Lung (tissue), 12 donors: ENCODE data around the gene HOXD9. TPM values are rescaled to one million over a fixed set of nuclear protein-coding genes. Genes with fewer than 3 reads are reported as not detected.
A peak's percentile ranks its signal among the peaks of the same experiment; 100 is the strongest.

ENCODE experiments used
- ATAC-seq: fragments of 200-7000 bp; cut with Tn5 transposase; one replicate; pipeline ENCODE4 v1.9.1; 2020; ENCODE audit warnings: moderate number of reproducible peaks; ENCODE audit not compliant: insufficient read depth, low FRiP score
- DNase-seq, 3 donors: peaks; one replicate each; pipeline ENCODE4 v3.0.0-alpha.2; 2013 to 2017
- H3K27ac ChIP-seq, 2 donors: one replicate each; pipeline ENCODE4 v1.5.1; 2013; ENCODE audit warnings: mild to moderate bottlenecking in 2 of 2, moderate library complexity in 2 of 2, control low read depth in 1 of 2, inconsistent platforms in 1 of 2, low read depth in 1 of 2, low read length in 1 of 2
- H3K27me3 ChIP-seq, 3 donors: one replicate each; pipeline ENCODE4 v1.5.1; 2013; ENCODE audit warnings: low read length in 2 of 3; ENCODE audit not compliant: control insufficient read depth in 3 of 3, insufficient read depth in 3 of 3
- H3K36me3 ChIP-seq, 4 donors: one replicate each; pipeline ENCODE4 v1.5.1; 2013; ENCODE audit warnings: low read length in 4 of 4, mild to moderate bottlenecking in 1 of 4, moderate library complexity in 1 of 4; ENCODE audit not compliant: control insufficient read depth in 4 of 4, insufficient read depth in 4 of 4
- H3K4me1 ChIP-seq, 5 donors: one replicate each; pipeline ENCODE4 v1.5.1; 2013; ENCODE audit warnings: low read length in 5 of 5, mild to moderate bottlenecking in 2 of 5, moderate library complexity in 1 of 5; ENCODE audit not compliant: control insufficient read depth in 5 of 5, insufficient read depth in 5 of 5
- H3K4me3 ChIP-seq: one replicate; pipeline ENCODE4 v1.5.1; 2013; ENCODE audit warnings: mild to moderate bottlenecking, control low read depth, moderate library complexity
- H3K9ac ChIP-seq, 2 donors: one replicate each; pipeline ENCODE4 v1.5.1; 2013; ENCODE audit warnings: low read length in 2 of 2, control low read depth in 1 of 2; ENCODE audit not compliant: insufficient read depth in 1 of 2
- H3K9me3 ChIP-seq, 4 donors: one replicate each; pipeline ENCODE4 v1.5.1; 2013; ENCODE audit warnings: low read length in 3 of 4, mild to moderate bottlenecking in 1 of 4, moderate library complexity in 1 of 4; ENCODE audit not compliant: control insufficient read depth in 4 of 4, insufficient read depth in 3 of 4
- CTCF ChIP-seq: IDR thresholded peaks from 2 replicates; pipeline ENCODE4 v1.5.1; 2012; ENCODE audit warnings: mild to moderate bottlenecking; ENCODE audit errors: control extremely low read depth, extremely low read depth
- WGBS, 2 donors: extraction: QIAGEN DNeasy Blood & Tissue Kit; methylation state at CpG; one replicate each; pipeline ENCODE4 v1.1.7; 2013; 5-methylcytosine and 5-hydroxymethylcytosine counted together
- polyA plus RNA-seq, 2 donors: library from polyadenylated mRNA; stranded (reverse); fragments of 200-250 nt; gene quantifications; one replicate each; pipeline ENCODE4 v1.2.1, GENCODE V29; 2013
- total RNA-seq, 2 donors: library from RNA; depleted of rRNA in 1 of 2; stranded (reverse); fragments of >200 nt in 1 of 2; gene quantifications; one replicate each; pipeline ENCODE4 v1.2.1, GENCODE V29; 2014 to 2021
- donor health status: control.
- donor health status: control.
- donor health status: Bipolar disorder and iron deficiency.
- donor health status: healthy.
- donor health status: DM: yes; HTN: yes; CAD: no.

HOXD9 gene
- total and polyA plus RNA-seq, 4 donors = 0.29 to 0.80 (median 0.51) TPM

DNA sequence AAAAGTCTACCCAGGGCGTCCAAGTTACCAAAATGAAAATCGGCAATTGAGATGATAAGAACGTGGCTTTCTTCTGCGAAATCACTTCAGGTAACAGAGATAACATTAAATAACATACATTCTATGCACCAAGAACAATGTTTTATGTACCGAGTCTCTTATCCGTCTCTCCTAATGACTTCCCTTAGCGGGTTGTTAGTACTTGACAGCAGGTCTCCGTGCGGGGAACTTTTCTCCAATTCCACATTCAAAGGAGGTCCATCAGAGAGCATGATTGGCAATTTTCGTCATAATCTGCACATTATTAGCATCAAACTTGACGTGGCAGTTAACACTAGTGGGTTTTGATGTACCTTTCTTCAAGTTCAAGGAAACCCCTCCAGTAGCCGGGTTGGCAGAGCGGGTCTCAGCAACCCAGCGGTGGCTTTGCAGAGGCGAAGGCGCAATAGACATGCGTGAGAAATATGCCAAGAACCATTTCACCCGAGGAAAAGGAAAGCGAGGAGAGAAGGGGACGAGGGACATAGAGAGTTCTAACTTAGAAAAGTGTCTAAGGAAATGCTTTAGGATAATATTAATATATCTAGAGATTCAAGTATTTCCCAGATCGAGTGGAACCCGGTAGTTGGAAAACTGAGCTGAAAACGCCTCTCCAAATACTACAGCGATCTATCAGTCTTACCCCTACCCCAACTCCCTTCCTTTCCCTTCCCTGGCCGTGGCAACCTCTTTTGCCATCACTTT lies 43.8 kb upstream of the HOXD9 start:
- TF ChIP-seq CTCF = no peak
- H3K4me1 ChIP-seq = peaks cover 0 to 10% (median 7%) of the 10 kb centered on the region in 5 donors
- ATAC-seq = no peak
- peak in 2 of 3 donors; percentile 21 to 35 for DNase-seq
- no peak overlapping the region for H3K9ac ChIP-seq
- H3K36me3 ChIP-seq = no peaks in the 10 kb centered on the region
- H3K27ac ChIP-seq = no peak overlapping the region
- no peak overlapping the region for H3K4me3 ChIP-seq
- H3K27me3 ChIP-seq = peaks cover 22 to 94% (median 92%) of the 10 kb centered on the region in 3 donors
- H3K9me3 ChIP-seq = peaks cover 0 to 23% (median 0%) of the 10 kb centered on the region in 4 donors
- WGBS, 2 donors = 7 to 9% methylated on average over 25 of the region's 25 CpGs

DNA sequence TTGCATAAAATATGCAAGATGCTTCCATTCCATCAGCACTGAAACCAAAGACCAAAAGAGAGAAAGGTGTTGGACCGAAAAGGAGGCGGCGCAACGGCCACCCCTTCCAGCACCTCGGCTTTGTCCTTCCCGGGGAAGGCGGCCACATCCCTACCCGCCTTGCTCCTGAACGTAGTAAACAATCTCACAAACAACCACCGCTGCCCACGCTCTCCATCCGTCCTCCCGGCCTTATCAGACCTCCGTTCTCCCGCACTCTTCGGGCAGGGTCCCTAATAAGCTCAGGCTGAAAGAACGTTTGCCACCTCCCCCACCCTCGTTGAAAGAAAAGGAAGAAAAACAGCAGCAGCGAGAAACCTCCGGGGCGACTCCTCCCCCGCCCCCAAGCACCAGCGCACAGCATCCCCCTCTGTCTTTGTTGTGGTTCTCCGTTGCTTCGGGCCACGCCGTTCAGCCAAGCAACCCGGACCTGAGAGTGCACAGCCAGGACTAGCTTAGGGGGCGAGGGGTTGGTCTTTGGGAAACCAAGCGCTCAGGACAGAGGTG lies 43.2 kb upstream of the HOXD9 start:
- H3K27ac ChIP-seq = no peak overlapping the region
- ATAC-seq (no peak), DNase-seq (peak; percentile 19 to 44 (median 23))
- H3K36me3 ChIP-seq = no peaks in the 10 kb centered on the region
- peaks cover 0 to 23% (median 0%) of the 10 kb centered on the region in 4 donors for H3K9me3 ChIP-seq
- H3K9ac ChIP-seq = no peak overlapping the region
- H3K27me3 ChIP-seq = peaks cover 17 to 94% (median 92%) of the 10 kb centered on the region in 3 donors
- peaks cover 0 to 10% (median 7%) of the 10 kb centered on the region in 5 donors for H3K4me1 ChIP-seq
- H3K4me3 ChIP-seq = no peak overlapping the region
- WGBS, 2 donors = 8% methylated on average over 30 of the region's 30 CpGs
- TF ChIP-seq CTCF = no peak

DNA sequence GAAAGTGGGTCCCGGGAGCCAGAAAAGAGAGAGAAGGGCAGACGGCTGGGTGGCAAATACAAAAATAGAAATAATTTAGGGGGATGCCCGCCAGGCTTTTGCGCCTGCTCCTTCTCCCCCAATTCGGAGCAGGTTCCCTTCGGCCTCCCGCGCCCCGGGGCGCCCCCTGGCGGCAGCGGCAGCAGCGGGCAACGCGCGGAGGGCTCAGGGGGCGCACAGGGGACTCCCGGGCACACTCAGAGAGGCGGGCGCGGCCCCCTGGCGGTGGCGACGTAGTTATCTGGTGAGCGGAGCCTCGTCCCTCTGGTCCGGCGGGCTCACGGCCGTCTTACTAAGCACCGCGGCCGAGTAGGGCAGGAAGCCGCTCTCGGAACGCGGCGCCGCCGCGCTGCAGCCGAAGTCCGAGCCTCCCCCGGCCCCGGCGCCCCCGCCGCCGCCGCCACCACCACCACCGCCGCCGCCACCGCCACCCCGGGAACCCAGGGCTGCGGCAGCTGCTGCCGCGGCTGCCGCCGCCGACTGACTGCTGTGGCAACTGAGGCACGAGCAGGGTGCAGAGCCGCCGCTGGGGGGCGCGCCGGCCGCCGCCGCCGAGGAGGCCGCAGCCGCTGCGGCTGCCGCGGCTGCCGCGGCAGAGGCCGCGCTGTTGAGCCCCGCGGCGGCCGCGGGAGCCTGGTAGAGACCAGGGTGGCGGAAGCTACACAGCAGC lies 42.5 kb upstream of the HOXD9 start:
- Histone ChIP-seq H3K4me1 (peaks cover 0 to 14% (median 7%) of the 10 kb centered on the region in 5 donors), H3K4me3 (no peak overlapping the region), H3K9me3 (peaks cover 0 to 22% (median 0%) of the 10 kb centered on the region in 4 donors), H3K9ac (no peak overlapping the region), H3K36me3 (no peaks in the 10 kb centered on the region), H3K27ac (no peak overlapping the region), H3K27me3 (peaks cover 14 to 94% (median 92%) of the 10 kb centered on the region in 3 donors)
- no peak for TF ChIP-seq CTCF
- DNase-seq = peak; percentile 67 to 80 (median 74)
- ATAC-seq = no peak
- WGBS, 2 donors = 0 to 3% methylated on average over 35 to 86 of the region's 86 CpGs
